Prostate gland (tissue), 2 donors: ENCODE results near the gene TMEM219.

Source experiments
- CTCF ChIP-seq, 4 experiments: fragments of 200-600 bp in 2 of 4; fragments of 450-650 bp in 2 of 4; sonication (generic) in 2 of 4; IDR thresholded peaks; 1 replicate in 3 of 4; 2 replicates in 1 of 4; pipeline ENCODE4 v1.5.1; 2016 to 2019; ENCODE audit warnings: antibody characterized with exemption in 4 of 4, mild to moderate bottlenecking in 2 of 4, moderate library complexity in 2 of 4
- POLR2A ChIP-seq: fragments of 450-650 bp; IDR thresholded peaks from one replicate; pipeline ENCODE4 v1.6.1; 2016; ENCODE audit warnings: antibody characterized with exemption, mild to moderate bottlenecking
- POLR2AphosphoS5 ChIP-seq: sonication (generic); formaldehyde crosslinking; IDR thresholded peaks from one replicate; pipeline ENCODE4 v1.6.1; 2017; ENCODE audit warnings: antibody characterized with exemption

- peak; percentile 95 for TF ChIP-seq POLR2AphosphoS5
- TF ChIP-seq POLR2A, result peak; percentile 71
- TF ChIP-seq CTCF (IDR thresholded peaks at IDR 0.05), result peak in 2 of 4 experiments; percentile 31 to 34
Observed at GRCh38 chr16:29973384-29974246, 11.7 kb downstream of the TMEM219 start, which contains the start of gene TAOK2.
